Activated naive CD4-positive, alpha-beta T cell treated with anti-CD3 and anti-CD28 coated beads, Interleukin-2, amount 10 ng/mL, durations not matched to agents 7 days and 5 days (primary cell): ENCODE measurements around the gene PTH2R.
A peak's percentile ranks its signal among the peaks of the same experiment; 100 is the strongest.
"Not testable (repeated sequence)": the region's sequence is repeated elsewhere in the genome, so short reads cannot be mapped to it uniquely, and the experiment has no call there.

Experiments used
- CTCF ChIA-PET: fragments of 350-600 bp; sonication (Branson Sonifier 250); formaldehyde crosslinking; loops from one replicate; lab custom pipeline; 2021; ENCODE audit warnings: antibody characterized with exemption; lab: Charles Lee
- DNase-seq: peaks from one replicate; pipeline ENCODE4 v3.0.0-alpha.2; 2020
- H3K27ac Mint-ChIP-seq: one replicate; pipeline ENCODE4 v1.8.0; 2021; ENCODE audit warnings: mild to moderate bottlenecking, moderate library complexity, mixed read lengths
- H3K27me3 Mint-ChIP-seq: one replicate; pipeline ENCODE4 v1.8.0; 2021; ENCODE audit warnings: mild to moderate bottlenecking, mixed read lengths
- H3K36me3 Mint-ChIP-seq: one replicate; pipeline ENCODE4 v1.8.0; 2021; ENCODE audit warnings: mixed read lengths
- H3K4me1 Mint-ChIP-seq: one replicate; pipeline ENCODE4 v1.8.0; 2021; ENCODE audit warnings: mixed read lengths
- H3K4me3 Mint-ChIP-seq: one replicate; pipeline ENCODE4 v1.8.0; 2021; ENCODE audit warnings: mild to moderate bottlenecking, moderate library complexity, mixed read lengths
- H3K9me3 Mint-ChIP-seq: one replicate; pipeline ENCODE4 v1.8.0; 2021; ENCODE audit warnings: mixed read lengths

The PTH2R gene

GRCh38 chr2:208373460-208374089, 33.0 kb upstream of the PTH2R start:
- CTCF ChIA-PET, result interaction anchor here (0.8 to 1.6 kb wide), 2 partner anchors 13 to 198 kb away, joined by 3 read pairs; no protein-coding TSS in a partner anchor
- Mint-ChIP-seq H3K9me3 (no peaks in the 10 kb centered on the region), H3K27me3 (peaks cover 4% of the 10 kb centered on the region), H3K4me1 (no peaks in the 10 kb centered on the region), H3K4me3 (no peak overlapping the region), H3K36me3 (no peaks in the 10 kb centered on the region), H3K27ac (no peak overlapping the region)
- DNase-seq, result peak; percentile 45

- no peaks in the 10 kb centered on the region for H3K4me1 Mint-ChIP-seq
- H3K27ac Mint-ChIP-seq, result no peak overlapping the region
- no peaks in the 10 kb centered on the region for H3K9me3 Mint-ChIP-seq
- no peak for DNase-seq
- H3K27me3 Mint-ChIP-seq, result peaks cover 8% of the 10 kb centered on the region
- CTCF ChIA-PET, result interaction anchor here (0.7 kb wide), 1 partner anchor 21 kb away, joined by 3 read pairs; no protein-coding TSS in a partner anchor
- no peaks in the 10 kb centered on the region for H3K36me3 Mint-ChIP-seq
- no peak overlapping the region for H3K4me3 Mint-ChIP-seq
Observed at GRCh38 chr2:208375491-208376068, 31.0 kb upstream of the PTH2R start.

DNA sequence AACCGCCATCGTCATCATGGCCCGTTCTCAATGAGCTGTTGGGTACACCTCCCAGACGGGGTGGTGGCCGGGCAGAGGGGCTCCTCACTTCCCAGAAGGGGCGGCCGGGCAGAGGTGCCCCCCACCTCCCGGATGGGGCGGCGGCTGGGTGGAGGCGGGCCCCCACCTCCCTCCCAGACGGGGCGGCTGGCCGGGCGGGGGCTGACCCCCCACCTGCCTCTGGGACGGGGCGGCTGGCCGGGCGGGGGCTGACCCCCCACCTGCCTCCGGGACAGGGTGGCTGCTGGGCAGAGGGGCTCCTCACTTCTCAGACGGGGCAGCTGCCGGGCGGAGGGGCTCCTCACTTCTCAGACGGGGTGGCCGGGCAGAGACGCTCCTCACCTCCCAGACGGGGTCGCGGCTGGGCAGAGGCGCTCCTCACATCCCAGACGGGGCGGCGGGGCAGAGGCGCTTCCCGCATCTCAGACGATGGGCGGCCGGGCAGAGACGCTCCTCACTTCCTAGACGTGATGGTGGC, 29.2 kb upstream of the PTH2R start:
- DNase-seq, H3K36me3 Mint-ChIP-seq, H3K4me1 Mint-ChIP-seq, H3K27ac Mint-ChIP-seq, H3K4me3 Mint-ChIP-seq, H3K9me3 Mint-ChIP-seq, H3K27me3 Mint-ChIP-seq, CTCF ChIA-PET: not testable (repeated sequence)

- Mint-ChIP-seq H3K27ac (no peak overlapping the region), H3K27me3 (peaks cover 14% of the 10 kb centered on the region), H3K4me1 (no peaks in the 10 kb centered on the region), H3K36me3 (no peaks in the 10 kb centered on the region), H3K9me3 (no peaks in the 10 kb centered on the region), H3K4me3 (no peak overlapping the region)
- CTCF ChIA-PET, result no interaction called here
- no peak for DNase-seq
Observed at GRCh38 chr2:208379192-208379591, 27.4 kb upstream of the PTH2R start.

DNA sequence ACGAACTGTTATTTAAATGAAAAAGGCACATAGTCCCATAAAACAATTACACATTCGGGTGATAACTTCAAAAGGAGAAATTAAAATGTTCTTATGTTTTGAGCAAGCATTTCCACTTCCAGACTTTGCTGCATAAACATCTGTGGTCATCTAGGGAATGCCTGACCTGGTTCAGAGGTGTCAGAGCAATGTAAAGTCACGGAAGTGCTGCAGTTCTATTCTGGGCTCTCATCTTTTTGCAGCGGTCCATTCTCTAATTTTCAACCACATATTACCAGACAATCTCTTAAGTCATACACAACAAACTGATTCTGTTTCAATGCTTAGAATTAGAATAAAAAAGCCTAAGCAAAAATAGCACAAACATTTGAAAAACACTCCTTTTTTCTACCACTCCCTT, 22.0 kb upstream of the PTH2R start:
- no peaks in the 10 kb centered on the region for H3K36me3 Mint-ChIP-seq
- no peaks in the 10 kb centered on the region for H3K4me1 Mint-ChIP-seq
- no peak for DNase-seq
- no peaks in the 10 kb centered on the region for H3K9me3 Mint-ChIP-seq
- peaks cover 8% of the 10 kb centered on the region for H3K27me3 Mint-ChIP-seq
- CTCF ChIA-PET, result no interaction called here
- no peak overlapping the region for H3K27ac Mint-ChIP-seq
- no peak overlapping the region for H3K4me3 Mint-ChIP-seq

DNA sequence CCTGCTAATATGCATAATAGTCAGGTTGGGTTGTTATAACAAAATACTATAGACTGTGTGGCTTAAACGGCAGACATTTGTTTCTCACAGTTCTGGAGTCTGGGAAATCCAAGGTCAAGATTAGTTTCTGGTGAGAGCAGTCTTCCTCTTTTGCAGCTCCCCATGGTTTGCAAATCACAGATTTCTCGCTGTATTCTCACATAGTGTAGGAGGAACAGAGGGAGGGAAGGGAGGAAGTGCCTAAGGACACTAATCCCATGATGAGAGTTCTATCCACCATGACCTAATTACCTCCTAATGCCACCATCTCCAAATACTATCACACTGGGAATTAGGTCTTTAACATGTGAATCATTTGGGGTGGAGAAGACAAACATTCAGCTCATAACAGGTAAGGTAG, 20.1 kb upstream of the PTH2R start:
- no peak for DNase-seq
- no peak overlapping the region for H3K27ac Mint-ChIP-seq
- CTCF ChIA-PET, result interaction anchor here (0.8 kb wide), 1 partner anchor 13 kb away, joined by 3 read pairs; no protein-coding TSS in a partner anchor
- no peaks in the 10 kb centered on the region for H3K9me3 Mint-ChIP-seq
- peaks cover 7% of the 10 kb centered on the region for H3K27me3 Mint-ChIP-seq
- no peaks in the 10 kb centered on the region for H3K4me1 Mint-ChIP-seq
- no peak overlapping the region for H3K4me3 Mint-ChIP-seq
- no peaks in the 10 kb centered on the region for H3K36me3 Mint-ChIP-seq

- peaks cover 14% of the 10 kb centered on the region for H3K9me3 Mint-ChIP-seq
- H3K27me3 Mint-ChIP-seq, result no peaks in the 10 kb centered on the region
- CTCF ChIA-PET, result no interaction called here
- H3K36me3 Mint-ChIP-seq, result no peaks in the 10 kb centered on the region
- H3K4me3 Mint-ChIP-seq, result no peak overlapping the region
- DNase-seq, result no peak
- H3K4me1 Mint-ChIP-seq, result no peaks in the 10 kb centered on the region
- no peak overlapping the region for H3K27ac Mint-ChIP-seq
Observed at GRCh38 chr2:208389940-208390339, 16.7 kb upstream of the PTH2R start.

DNA sequence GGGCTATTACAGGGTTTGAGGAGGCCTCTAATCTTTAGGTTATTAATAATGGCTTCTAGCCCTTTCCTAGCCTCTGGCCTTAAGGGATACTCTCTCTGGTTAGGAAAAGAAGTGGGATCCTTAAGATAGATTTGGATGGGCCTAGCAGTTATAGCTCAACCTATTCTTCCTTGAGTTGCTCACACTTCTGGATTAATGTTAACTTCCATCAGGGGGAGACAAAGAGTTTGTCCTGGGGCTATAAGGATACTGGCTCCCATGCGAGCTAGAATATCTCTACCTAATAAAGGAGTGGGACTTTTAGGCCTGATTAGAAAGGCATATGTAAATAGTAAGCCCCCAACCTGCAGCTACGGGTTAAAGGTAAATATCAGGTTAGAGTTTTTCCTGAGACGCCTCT, 14.3 kb upstream of the PTH2R start:
- Mint-ChIP-seq H3K4me1 (no peaks in the 10 kb centered on the region), H3K9me3 (peaks cover 18% of the 10 kb centered on the region), H3K4me3 (no peak overlapping the region), H3K36me3 (no peaks in the 10 kb centered on the region), H3K27ac (no peak overlapping the region), H3K27me3 (no peaks in the 10 kb centered on the region)
- CTCF ChIA-PET, result interaction anchor here (1.0 kb wide), 1 partner anchor 15 kb away, joined by 3 read pairs; no protein-coding TSS in a partner anchor
- DNase-seq, result no peak

DNA sequence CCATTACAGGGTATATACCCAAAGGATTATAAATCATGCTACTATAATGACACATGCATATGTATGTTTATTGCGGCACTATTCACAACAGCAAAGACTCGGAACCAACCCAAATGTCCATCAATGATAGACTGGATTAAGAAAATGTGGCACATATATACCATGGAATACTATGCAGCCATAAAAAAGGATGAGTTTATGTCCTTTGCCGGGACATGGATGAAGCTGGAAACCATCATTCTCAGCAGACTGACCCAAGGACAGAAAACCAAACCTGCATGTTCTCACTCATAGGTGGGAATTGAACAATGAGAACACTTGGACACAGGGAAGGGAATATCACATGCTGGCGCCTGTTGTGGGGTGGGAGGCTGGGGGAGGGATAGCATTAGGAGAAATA, 9.8 kb upstream of the PTH2R start:
- H3K4me1 Mint-ChIP-seq, H3K36me3 Mint-ChIP-seq, H3K4me3 Mint-ChIP-seq, DNase-seq, H3K27ac Mint-ChIP-seq, CTCF ChIA-PET, H3K27me3 Mint-ChIP-seq: not testable (repeated sequence)
- H3K9me3 Mint-ChIP-seq, result peaks cover 18% of the 10 kb centered on the region

- CTCF ChIA-PET, result no interaction called here
- peaks cover 8% of the 10 kb centered on the region for H3K9me3 Mint-ChIP-seq
Observed at GRCh38 chr2:208399201-208399600, 7.4 kb upstream of the PTH2R start.

DNA sequence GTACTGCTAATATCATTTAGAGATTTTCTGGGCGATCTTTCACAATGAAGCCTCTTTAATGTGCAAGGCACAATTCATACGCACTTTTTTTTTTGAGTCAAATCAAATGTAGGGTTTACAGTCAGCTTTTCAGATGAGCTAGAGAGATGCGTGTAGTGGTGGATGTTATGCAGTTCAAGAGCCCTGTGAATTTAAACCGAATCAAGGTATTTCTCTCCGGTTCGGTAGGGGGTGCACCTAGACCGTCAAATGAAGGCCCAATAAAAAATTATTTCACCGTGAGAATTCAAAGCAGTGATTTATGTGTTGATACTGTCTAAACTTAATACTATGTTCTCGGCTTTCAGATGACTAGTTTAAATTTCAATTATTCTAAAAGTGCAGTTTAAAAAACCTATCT, 1.1 kb downstream of the PTH2R start:
- Mint-ChIP-seq H3K4me1 (peaks cover 7% of the 10 kb centered on the region), H3K36me3 (no peaks in the 10 kb centered on the region), H3K27ac (no peak overlapping the region), H3K9me3 (no peaks in the 10 kb centered on the region), H3K4me3 (no peak overlapping the region), H3K27me3 (peaks cover 43% of the 10 kb centered on the region)
- CTCF ChIA-PET, result interaction anchor here (0.8 to 1.3 kb wide), 2 partner anchors 14 to 15 kb away, joined by 3 read pairs; no protein-coding TSS in a partner anchor
- DNase-seq, result no peak

More at GRCh38 chr2:208399201-208399600, 7.4 kb upstream of the PTH2R start:
- H3K36me3 Mint-ChIP-seq, result no peaks in the 10 kb centered on the region
- no peaks in the 10 kb centered on the region for H3K4me1 Mint-ChIP-seq
- H3K27ac Mint-ChIP-seq, result no peak overlapping the region
- no peak overlapping the region for H3K4me3 Mint-ChIP-seq
- no peak for DNase-seq
- peaks cover 13% of the 10 kb centered on the region for H3K27me3 Mint-ChIP-seq

DNA sequence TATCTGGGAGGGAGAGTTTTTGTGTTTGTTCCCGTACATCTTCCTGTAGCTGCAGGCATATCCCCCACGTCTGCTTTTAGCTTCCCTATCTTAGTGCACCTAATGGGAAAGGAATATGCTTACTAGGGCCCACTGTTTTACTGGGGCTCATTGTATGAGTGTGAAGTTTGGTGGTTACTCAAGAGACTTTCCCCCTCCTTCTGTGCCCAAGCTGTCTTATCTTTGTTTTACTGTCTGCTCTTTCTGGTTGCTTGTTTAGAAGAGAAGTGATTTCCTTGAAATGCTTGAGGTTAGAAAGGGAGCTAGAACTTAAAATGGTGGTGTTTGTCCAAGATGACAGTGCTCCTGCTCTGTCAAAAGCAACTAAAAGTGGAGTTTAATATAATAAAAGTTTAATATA, 7.3 kb downstream of the PTH2R start:
- H3K36me3 Mint-ChIP-seq, result no peaks in the 10 kb centered on the region
- no peak overlapping the region for H3K27ac Mint-ChIP-seq
- H3K9me3 Mint-ChIP-seq, result no peaks in the 10 kb centered on the region
- CTCF ChIA-PET, result no interaction called here
- no peaks in the 10 kb centered on the region for H3K4me1 Mint-ChIP-seq
- H3K27me3 Mint-ChIP-seq, result peaks cover 4% of the 10 kb centered on the region
- no peak overlapping the region for H3K4me3 Mint-ChIP-seq
- DNase-seq, result no peak

DNA sequence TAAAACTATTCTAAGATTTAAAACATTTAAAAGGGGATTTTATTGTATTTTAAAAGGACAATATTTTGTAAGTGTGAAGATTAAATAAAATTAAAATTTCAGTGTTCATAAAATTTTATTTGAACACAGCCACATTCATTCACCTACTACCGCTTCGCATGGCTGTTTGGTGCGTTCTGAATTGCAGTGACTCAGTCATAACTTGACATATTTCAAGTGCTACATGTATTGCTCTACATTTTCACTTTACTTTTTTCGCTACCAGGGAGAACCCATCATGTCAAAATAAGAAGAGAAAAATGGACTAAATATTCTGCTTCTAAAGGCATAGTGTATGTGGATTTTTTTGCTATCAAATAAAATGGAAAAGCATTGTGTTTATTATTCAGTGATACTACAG, 8.7 kb downstream of the PTH2R start:
- H3K36me3 Mint-ChIP-seq, result no peaks in the 10 kb centered on the region
- no peak for DNase-seq
- H3K4me1 Mint-ChIP-seq, result no peaks in the 10 kb centered on the region
- H3K4me3 Mint-ChIP-seq, result no peak overlapping the region
- no peaks in the 10 kb centered on the region for H3K27me3 Mint-ChIP-seq
- CTCF ChIA-PET, result no interaction called here
- H3K9me3 Mint-ChIP-seq, result no peaks in the 10 kb centered on the region
- H3K27ac Mint-ChIP-seq, result no peak overlapping the region

- H3K27ac Mint-ChIP-seq, result no peak overlapping the region
- CTCF ChIA-PET, result no interaction called here
- H3K9me3 Mint-ChIP-seq, result no peaks in the 10 kb centered on the region
- no peaks in the 10 kb centered on the region for H3K27me3 Mint-ChIP-seq
- no peak overlapping the region for H3K4me3 Mint-ChIP-seq
- no peaks in the 10 kb centered on the region for H3K4me1 Mint-ChIP-seq
- no peaks in the 10 kb centered on the region for H3K36me3 Mint-ChIP-seq
- no peak for DNase-seq
Observed at GRCh38 chr2:208415897-208416296, 9.3 kb downstream of the PTH2R start.
